Neural cell (in vitro differentiated cells): ENCODE measurements around the gene SLC26A11. TPM values are rescaled to one million over a fixed set of nuclear protein-coding genes. Genes with fewer than 3 reads are reported as not detected.

Experiments used
- H2AFZ ChIP-seq: fragments of 200-600, 300-800 bp; sonication (generic), shearing (Covaris generic); 2 replicates; pipeline ENCODE4 v1.6.0; 2014; ENCODE audit warnings: low read depth, mild to moderate bottlenecking, antibody characterized with exemption, low read length, moderate library complexity
- H3F3A ChIP-seq: fragments of 200-600 bp; shearing (Covaris generic); 2 replicates; pipeline ENCODE4 v1.6.1; 2016; ENCODE audit warnings: mild to moderate bottlenecking, moderate library complexity, mixed read lengths, antibody characterized with exemption, low read length; ENCODE audit not compliant: insufficient read depth, poor library complexity, severe bottlenecking
- H3K27ac ChIP-seq: fragments of 200-600, 300-800 bp; sonication (generic), shearing (Covaris generic); 2 replicates; pipeline ENCODE4 v1.5.1; 2014; ENCODE audit warnings: mild to moderate bottlenecking, low read length, moderate library complexity
- H3K27me3 ChIP-seq: fragments of 300-800, 200-600 bp; sonication (generic), shearing (Covaris generic); 2 replicates; pipeline ENCODE4 v1.6.0; 2014; ENCODE audit warnings: mild to moderate bottlenecking, low read depth, low read length, moderate library complexity; ENCODE audit not compliant: insufficient read depth
- H3K36me3 ChIP-seq: fragments of 300-800, 200-600 bp; sonication (generic), shearing (Covaris generic); 2 replicates; pipeline ENCODE4 v1.5.1; 2014; ENCODE audit warnings: mild to moderate bottlenecking, antibody characterized with exemption, low read length, moderate library complexity; ENCODE audit not compliant: insufficient read depth
- H3K4me2 ChIP-seq: fragments of 300-800, 200-600 bp; sonication (generic), shearing (Covaris generic); 2 replicates; pipeline ENCODE4 v1.6.0; 2014; ENCODE audit warnings: mild to moderate bottlenecking, low read length
- H3K4me3 ChIP-seq: fragments of 300-800, 200-600 bp; sonication (generic), shearing (Covaris generic); 2 replicates; pipeline ENCODE4 v1.5.1; 2014; ENCODE audit warnings: mild to moderate bottlenecking, low read length, moderate library complexity
- H3K79me2 ChIP-seq: fragments of 200-600 bp; shearing (Covaris generic); replicated peaks from 2 replicates; pipeline ENCODE4 v1.6.0; 2014; ENCODE audit warnings: mild to moderate bottlenecking, low read length, moderate library complexity; ENCODE audit not compliant: insufficient read depth
- H3K9ac ChIP-seq: fragments of 300-800, 200-600 bp; sonication (generic), shearing (Covaris generic); 2 replicates; pipeline ENCODE4 v1.6.1; 2016; ENCODE audit warnings: mild to moderate bottlenecking, low read length, mixed read lengths
- H3K9me2 ChIP-seq: fragments of 200-600 bp; shearing (Covaris generic); 2 replicates; pipeline ENCODE4 v1.6.1; 2016; ENCODE audit warnings: mild to moderate bottlenecking, low read length, mixed read lengths; ENCODE audit not compliant: insufficient read depth
- H3K9me3 ChIP-seq: fragments of 200-600, 300-800 bp; sonication (generic), shearing (Covaris generic); 2 replicates; pipeline ENCODE4 v1.6.1; 2016; ENCODE audit warnings: mild to moderate bottlenecking, mixed run types, low read length, moderate library complexity, mixed read lengths
- H4K20me1 ChIP-seq: fragments of 200-600 bp; shearing (Covaris generic); 2 replicates; pipeline ENCODE4 v1.6.1; 2016; ENCODE audit warnings: mild to moderate bottlenecking, mixed run types; ENCODE audit not compliant: insufficient read depth
- EP300 ChIP-seq: fragments of 450-650 bp; conservative IDR thresholded peaks from 2 replicates; pipeline ENCODE4 v1.6.1; 2014; ENCODE audit warnings: antibody characterized with exemption, mild to moderate bottlenecking, moderate library complexity; ENCODE audit not compliant: poor library complexity, severe bottlenecking
- EZH2 ChIP-seq: fragments of 200-600, 300-800 bp; shearing (Covaris generic), sonication (generic); IDR thresholded peaks from 2 replicates; pipeline ENCODE4 v1.6.1; 2014; ENCODE audit warnings: antibody characterized with exemption, low read length, borderline replicate concordance, mild to moderate bottlenecking; ENCODE audit not compliant: insufficient read depth, poor library complexity, severe bottlenecking
- MXI1 ChIP-seq: fragments of 450-650 bp; conservative IDR thresholded peaks from 2 replicates; pipeline ENCODE4 v1.6.1; 2014; ENCODE audit warnings: antibody characterized with exemption, mild to moderate bottlenecking; ENCODE audit not compliant: poor library complexity, severe bottlenecking
- POLR2AphosphoS5 ChIP-seq: IDR thresholded peaks from 2 replicates; pipeline ENCODE4 v1.6.1; 2012
- RAD21 ChIP-seq: fragments of 450-650 bp; conservative IDR thresholded peaks from 2 replicates; pipeline ENCODE4 v1.6.1; 2014; ENCODE audit warnings: antibody characterized with exemption, mild to moderate bottlenecking, moderate library complexity
- SMC3 ChIP-seq: fragments of 450-650 bp; conservative IDR thresholded peaks from 2 replicates; pipeline ENCODE4 v1.6.1; 2014; ENCODE audit warnings: antibody characterized with exemption, mild to moderate bottlenecking, moderate library complexity; ENCODE audit not compliant: poor library complexity
- TAF1 ChIP-seq: IDR thresholded peaks from 2 replicates; pipeline ENCODE4 v1.6.1; 2012; ENCODE audit warnings: low read depth
- polyA plus RNA-seq: library from polyadenylated mRNA; depleted of rRNA; stranded (reverse); fragments of >200 nt; gene quantifications from 2 replicates; pipeline ENCODE4 v1.2.3, GENCODE V29; 2014
- TF ChIP-seq, protein P1 (sequence below): IDR thresholded peaks from 2 replicates; pipeline ENCODE4 v1.6.1; 2012; ENCODE audit warnings: borderline replicate concordance
- TF ChIP-seq, protein P2 (sequence below): fragments of 450-650 bp; IDR thresholded peaks from 2 replicates; pipeline ENCODE4 v1.5.1; 2014; ENCODE audit warnings: antibody characterized with exemption, mild to moderate bottlenecking, moderate library complexity; ENCODE audit not compliant: poor library complexity, severe bottlenecking

Gene SLC26A11
- polyA plus RNA-seq, 1 donor from 2014 or later: 18.6 TPM

DNA sequence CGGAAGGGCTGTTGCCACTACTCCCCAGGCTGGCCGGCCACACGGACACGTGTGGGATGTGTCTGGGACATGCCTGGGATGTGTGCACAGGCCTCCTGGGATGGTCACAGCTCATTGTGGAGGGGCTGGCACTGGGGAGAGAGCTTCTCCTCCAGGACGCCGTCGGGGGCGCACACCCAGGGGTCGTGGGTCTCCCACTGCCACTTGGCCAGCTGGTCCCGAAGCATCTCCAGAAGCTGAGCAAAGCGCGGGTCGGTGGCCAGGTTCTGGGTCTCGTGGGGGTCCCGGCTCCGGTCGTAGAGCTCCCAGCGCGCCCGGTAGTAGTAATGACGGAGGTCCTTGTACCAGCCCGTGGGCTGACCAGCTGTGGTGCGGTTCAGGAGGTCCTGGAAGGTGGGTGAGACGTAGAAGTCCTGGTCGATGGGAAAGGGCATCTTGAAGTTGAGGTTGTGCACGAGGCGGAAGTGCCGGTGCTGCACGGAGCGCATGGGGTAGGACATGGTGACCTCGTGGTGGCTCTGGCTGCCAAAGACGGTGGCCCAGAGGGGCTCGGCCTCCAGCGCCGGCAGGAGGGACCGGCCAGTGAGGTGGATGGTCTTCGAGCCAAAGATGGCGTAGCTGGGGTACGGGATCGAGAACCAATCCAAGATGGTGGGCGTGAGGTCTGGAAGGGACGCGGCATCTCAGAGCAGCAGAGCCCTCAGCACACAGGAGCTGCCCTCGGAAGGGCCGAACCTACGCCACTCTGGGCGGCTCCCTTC, 9.7 kb upstream of the SLC26A11 start:
- TF ChIP-seq, protein P1, sequence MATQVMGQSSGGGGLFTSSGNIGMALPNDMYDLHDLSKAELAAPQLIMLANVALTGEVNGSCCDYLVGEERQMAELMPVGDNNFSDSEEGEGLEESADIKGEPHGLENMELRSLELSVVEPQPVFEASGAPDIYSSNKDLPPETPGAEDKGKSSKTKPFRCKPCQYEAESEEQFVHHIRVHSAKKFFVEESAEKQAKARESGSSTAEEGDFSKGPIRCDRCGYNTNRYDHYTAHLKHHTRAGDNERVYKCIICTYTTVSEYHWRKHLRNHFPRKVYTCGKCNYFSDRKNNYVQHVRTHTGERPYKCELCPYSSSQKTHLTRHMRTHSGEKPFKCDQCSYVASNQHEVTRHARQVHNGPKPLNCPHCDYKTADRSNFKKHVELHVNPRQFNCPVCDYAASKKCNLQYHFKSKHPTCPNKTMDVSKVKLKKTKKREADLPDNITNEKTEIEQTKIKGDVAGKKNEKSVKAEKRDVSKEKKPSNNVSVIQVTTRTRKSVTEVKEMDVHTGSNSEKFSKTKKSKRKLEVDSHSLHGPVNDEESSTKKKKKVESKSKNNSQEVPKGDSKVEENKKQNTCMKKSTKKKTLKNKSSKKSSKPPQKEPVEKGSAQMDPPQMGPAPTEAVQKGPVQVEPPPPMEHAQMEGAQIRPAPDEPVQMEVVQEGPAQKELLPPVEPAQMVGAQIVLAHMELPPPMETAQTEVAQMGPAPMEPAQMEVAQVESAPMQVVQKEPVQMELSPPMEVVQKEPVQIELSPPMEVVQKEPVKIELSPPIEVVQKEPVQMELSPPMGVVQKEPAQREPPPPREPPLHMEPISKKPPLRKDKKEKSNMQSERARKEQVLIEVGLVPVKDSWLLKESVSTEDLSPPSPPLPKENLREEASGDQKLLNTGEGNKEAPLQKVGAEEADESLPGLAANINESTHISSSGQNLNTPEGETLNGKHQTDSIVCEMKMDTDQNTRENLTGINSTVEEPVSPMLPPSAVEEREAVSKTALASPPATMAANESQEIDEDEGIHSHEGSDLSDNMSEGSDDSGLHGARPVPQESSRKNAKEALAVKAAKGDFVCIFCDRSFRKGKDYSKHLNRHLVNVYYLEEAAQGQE: no peak
- TF ChIP-seq EP300 (no peak), SMC3 (no peak)
- no peak overlapping the region for H3K4me2 ChIP-seq
- H3K9me2 ChIP-seq: no peaks in the 10 kb centered on the region
- no peak overlapping the region for H3K9ac ChIP-seq
- H3K27ac ChIP-seq: no peak overlapping the region
- H3K79me2 ChIP-seq: no peaks in the 10 kb centered on the region
- no peaks in the 10 kb centered on the region for H3K36me3 ChIP-seq
- H3F3A ChIP-seq: no peaks in the 10 kb centered on the region
- H4K20me1 ChIP-seq: no peaks in the 10 kb centered on the region
- no peak overlapping the region for H2AFZ ChIP-seq
- H3K27me3 ChIP-seq: no peaks in the 10 kb centered on the region
- H3K9me3 ChIP-seq: no peaks in the 10 kb centered on the region
- H3K4me3 ChIP-seq: no peak overlapping the region

DNA sequence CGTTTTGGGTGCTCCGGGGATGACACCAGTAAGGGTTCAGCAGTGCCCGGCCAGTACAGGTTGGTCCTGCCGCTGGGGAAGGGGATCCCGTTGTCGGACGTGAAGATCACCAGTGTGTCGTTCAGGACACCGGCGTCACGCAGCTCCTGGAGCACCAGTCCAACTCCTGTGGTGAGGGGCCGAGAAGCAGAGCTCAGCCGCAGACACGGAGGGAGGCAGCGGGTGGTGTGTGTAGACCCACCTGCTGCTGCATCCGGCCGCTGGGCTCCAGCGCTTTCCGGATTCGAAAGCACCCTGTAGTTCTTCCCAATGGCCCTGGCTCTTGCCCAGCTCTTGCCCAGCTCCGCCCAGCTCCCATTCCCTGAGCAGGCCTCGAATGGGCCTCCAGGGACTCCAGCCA, 8.1 kb upstream of the SLC26A11 start:
- Histone ChIP-seq H3F3A (no peaks in the 10 kb centered on the region), H3K36me3 (no peaks in the 10 kb centered on the region), H3K4me2 (no peak overlapping the region)

More for the DNA sequence above, 8.1 kb upstream of the SLC26A11 start:
- Histone ChIP-seq H3K27me3 (no peaks in the 10 kb centered on the region), H4K20me1 (no peaks in the 10 kb centered on the region), H3K9me2 (no peaks in the 10 kb centered on the region), H3K4me3 (no peak overlapping the region), H3K27ac (no peak overlapping the region), H3K9ac (no peak overlapping the region), H3K79me2 (no peaks in the 10 kb centered on the region), H2AFZ (no peak overlapping the region), H3K9me3 (no peaks in the 10 kb centered on the region)
- TF ChIP-seq EP300 (no peak), RAD21 (no peak), SMC3 (no peak), EZH2 (no peak), TAF1 (no peak), POLR2AphosphoS5 (no peak), MXI1 (no peak)
- TF ChIP-seq, protein P1: no peak
- TF ChIP-seq, protein P2, sequence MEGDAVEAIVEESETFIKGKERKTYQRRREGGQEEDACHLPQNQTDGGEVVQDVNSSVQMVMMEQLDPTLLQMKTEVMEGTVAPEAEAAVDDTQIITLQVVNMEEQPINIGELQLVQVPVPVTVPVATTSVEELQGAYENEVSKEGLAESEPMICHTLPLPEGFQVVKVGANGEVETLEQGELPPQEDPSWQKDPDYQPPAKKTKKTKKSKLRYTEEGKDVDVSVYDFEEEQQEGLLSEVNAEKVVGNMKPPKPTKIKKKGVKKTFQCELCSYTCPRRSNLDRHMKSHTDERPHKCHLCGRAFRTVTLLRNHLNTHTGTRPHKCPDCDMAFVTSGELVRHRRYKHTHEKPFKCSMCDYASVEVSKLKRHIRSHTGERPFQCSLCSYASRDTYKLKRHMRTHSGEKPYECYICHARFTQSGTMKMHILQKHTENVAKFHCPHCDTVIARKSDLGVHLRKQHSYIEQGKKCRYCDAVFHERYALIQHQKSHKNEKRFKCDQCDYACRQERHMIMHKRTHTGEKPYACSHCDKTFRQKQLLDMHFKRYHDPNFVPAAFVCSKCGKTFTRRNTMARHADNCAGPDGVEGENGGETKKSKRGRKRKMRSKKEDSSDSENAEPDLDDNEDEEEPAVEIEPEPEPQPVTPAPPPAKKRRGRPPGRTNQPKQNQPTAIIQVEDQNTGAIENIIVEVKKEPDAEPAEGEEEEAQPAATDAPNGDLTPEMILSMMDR: no peak
